GM21619 (cell line): Measurements from ENCODE around the gene ALS2.
"Not testable (repeated sequence)": the region's sequence is repeated elsewhere in the genome, so short reads cannot be mapped to it uniquely, and the experiment has no call there.

Source experiments
- ATAC-seq: cut with Tn5 transposase; IDR thresholded peaks from one replicate; pipeline ENCODE4 v1.9.1; 2021; ENCODE audit not compliant: unreplicated experiment

Gene ALS2

GRCh38 chr2:201780674-201781493 lies at the start of gene ALS2:
Gene ALS2, minus strand, starts transcription at chr2:201780933. Its CDS starts 12,048 bp downstream, at chr2:201768885.
- ATAC-seq: peak; percentile 95

- no peak for ATAC-seq
Observed at GRCh38 chr2:201828220-201828619, 47.5 kb upstream of the ALS2 start.

DNA sequence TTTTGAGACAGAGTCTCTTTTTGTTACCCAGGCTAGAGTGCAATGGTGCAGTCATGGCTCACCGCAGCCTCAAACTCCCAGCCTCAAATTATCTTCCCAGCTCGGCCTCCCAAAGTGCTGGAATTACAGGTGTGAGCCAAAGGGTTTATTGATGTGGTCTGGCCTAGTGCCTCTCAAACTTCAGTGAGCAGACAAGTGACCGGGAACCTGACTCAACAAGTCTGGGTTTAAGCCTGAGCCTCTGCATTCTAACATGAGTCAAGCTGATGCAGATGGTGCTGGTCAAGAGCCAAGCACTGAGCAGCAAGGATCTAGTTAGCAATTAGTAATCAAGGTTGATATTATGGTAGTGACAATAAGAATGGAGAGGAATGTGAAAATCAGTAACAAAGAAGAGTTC lies 46.9 kb upstream of the ALS2 start:
- no peak for ATAC-seq

GRCh38 chr2:201824212-201824611 lies 43.5 kb upstream of the ALS2 start:
- ATAC-seq: no peak

DNA sequence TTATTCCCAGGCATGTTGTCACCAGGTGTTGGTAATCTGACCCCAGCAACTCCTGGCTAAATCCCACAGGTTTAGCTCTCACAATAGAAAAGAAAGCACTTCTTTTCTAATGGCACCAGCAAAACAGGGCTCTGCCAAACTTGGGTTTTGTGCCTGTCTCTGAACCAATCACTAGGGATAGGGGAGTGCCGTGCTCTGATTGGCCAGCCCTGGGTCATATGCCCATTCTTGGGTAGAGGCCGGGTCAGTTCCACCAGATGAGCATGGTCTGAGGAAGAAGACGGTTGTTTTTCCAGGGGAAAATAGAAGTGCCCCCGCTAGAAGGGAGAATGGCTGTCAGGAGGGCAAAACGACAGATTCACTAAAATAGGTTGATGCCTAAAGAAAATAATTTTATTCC lies 40.3 kb upstream of the ALS2 start:
- ATAC-seq: no peak

GRCh38 chr2:201820383-201821007 lies 39.8 kb upstream of the ALS2 start:
- ATAC-seq: no peak

GRCh38 chr2:201816657-201817575 lies 36.2 kb upstream of the ALS2 start:
- ATAC-seq: no peak

GRCh38 chr2:201813996-201814760 lies 33.4 kb upstream of the ALS2 start:
- no peak for ATAC-seq

GRCh38 chr2:201810604-201811003 lies 29.9 kb upstream of the ALS2 start:
- ATAC-seq: not testable (repeated sequence)

DNA sequence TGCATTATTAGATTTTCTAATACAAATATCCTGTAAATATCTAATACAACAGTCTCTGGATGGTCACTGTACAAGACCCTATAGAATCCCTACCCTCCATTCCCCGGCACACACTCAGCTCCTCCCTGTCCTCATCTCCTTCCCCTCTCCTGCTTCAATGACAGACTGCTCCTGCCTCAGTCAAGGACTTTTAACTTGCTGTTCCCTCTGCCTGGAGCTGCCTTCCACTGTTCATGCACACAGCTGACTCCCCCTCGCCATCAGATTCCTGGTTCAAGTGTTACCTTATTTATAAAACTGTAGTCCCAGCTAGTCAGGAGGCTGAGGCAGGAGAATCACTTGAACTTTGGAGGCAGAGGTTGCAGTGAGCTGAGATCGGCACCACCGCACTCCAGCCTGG lies 28.9 kb upstream of the ALS2 start:
- ATAC-seq: no peak

DNA sequence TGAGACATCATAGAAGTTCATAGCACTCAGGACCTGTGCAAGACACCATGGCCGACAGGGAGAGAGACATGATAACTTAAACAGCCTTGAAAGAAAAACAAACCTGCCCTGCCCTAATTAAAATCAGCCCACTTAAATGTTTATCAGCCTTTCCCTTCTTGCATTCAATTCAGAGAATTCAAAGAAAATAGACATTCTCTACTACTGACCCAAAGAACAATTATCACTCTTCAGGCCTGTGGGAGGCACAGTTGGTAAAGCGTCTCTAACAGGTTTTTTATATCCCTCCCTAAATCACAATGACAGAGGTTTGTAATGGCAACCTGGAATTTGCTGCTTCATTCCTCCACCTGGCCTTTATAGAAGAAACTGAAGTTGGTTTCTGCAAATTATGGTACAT lies 27.3 kb upstream of the ALS2 start:
- no peak for ATAC-seq

DNA sequence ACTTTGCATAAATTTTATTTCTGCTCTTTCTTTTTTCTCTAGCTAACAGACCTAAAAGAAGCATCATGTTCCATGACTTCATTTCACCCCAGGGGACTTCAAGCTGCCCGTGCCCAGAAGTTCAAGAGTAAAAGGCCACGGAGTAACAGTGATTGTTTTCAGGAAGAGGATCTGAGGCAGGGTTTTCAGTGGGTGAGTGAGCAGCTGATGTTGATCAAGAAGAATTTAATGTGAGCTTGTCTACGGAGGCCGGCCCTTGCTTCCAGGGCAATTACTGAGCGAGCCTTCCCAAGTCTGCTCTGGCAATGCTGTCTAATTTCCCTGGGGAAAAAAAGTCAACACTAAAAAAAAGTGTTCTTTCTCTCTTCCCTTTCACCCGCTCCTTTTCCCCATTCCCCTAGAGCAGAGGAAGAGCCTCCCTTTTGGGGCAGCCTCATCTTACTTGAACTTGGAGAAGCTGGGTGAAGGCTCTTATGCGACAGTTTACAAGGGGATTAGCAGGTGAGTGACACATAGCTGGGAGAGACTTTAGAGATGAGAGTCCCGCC lies 26.8 kb upstream of the ALS2 start:
- ATAC-seq: no peak

DNA sequence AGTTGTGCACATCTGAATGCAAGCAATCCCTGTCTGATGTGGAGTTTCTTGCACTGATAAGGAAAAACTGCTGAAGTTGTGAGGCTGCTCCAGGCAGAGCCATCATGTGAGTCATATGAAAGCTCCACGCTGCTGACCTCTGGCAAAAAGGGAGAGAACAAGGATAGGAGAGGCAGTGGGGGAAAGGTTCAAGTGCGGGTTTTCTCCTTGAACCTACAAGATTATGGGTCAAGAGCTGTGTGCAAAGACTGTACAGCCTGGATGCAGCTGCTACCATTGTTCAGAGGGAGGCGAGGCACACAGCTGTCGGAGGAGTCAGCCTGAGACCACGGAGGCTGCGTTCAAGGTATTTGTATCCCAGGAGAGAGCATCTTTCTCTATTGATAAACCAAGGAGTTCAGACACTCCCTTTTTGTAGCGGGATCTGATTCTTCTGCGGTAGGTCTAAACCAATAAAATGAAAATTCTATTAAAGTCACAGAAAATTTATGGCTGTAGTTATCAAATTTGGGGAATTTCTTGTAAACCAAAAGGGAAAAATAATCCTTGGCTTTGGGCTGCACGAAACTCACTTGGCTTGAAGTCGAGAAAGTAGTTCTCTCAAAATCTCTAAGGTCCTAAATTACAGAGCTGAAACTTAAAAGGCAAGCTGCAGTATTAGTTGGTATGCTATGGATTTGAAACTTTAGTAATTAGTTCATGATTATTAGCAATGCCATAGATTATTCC lies 25.9 kb upstream of the ALS2 start, which contains the start of gene CDK15:
CDK15 (plus strand) TSS at position 96 of the 729 bp plus-strand sequence; CDS start at position 224, 128 bp downstream.
- no peak for ATAC-seq

GRCh38 chr2:201798914-201799285 lies 18.2 kb upstream of the ALS2 start:
- ATAC-seq: not testable (repeated sequence)

DNA sequence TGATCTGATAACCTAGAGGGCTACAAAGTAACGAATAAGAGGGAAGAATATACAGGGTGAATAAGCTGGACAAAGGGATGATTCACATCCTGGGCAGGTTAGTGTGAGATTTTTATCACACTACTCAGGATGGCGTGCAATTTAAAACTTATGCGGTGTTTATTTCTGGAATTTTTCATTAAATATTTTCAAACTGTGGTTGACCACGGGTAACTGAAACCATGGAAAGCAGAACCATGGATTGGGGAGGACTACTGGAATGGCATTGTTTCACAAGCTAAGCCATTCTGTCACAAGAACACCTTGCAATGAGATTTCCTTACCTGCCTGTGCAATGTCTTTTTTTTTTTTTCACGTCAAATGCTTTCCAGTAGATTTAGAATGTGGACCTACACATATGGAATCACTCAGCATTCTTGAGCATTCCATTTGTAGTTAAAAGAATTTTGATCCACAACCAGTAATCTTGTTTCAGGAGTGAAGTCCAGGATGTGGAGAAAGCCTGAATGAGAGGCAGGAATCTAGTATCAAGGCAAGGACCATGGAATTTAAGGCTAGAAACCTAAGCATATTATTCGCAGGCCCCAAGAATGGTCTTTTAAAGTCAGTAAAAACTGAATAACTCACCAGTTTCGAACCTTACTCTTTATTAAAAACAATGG lies 17.6 kb upstream of the ALS2 start:
- ATAC-seq: no peak

DNA sequence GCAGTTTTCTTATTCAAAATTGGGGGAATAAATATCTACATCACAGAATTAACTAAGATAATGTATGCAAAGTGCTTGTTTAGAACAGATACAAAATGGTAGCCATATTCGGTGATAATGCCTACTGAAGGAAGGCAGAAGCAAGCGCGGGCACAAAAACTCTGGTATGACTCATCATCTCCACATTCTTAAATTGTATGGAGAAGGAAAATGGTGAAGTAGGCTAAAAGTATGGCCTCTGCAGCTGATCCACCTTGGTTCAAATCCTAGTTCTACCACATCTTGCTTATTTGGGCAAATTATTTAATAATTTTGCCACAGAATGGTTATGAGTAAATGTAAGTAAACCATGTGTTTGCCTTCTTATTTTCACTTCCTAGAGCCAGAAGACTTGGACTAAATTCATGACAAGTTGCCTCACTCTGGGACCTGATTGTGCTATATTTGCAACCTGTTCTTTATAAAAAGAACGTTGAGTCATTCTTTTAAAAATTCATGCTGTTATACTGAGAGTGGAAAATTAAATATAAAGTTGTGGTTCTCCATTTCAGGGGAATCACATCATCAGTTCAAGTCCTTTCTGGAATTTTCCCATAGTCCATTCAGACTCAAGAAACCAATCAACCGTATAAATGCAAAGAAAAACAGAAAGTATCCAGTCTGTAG lies 16.6 kb upstream of the ALS2 start:
- no peak for ATAC-seq

- no peak for ATAC-seq
Observed at GRCh38 chr2:201796478-201796865, 15.7 kb upstream of the ALS2 start.

DNA sequence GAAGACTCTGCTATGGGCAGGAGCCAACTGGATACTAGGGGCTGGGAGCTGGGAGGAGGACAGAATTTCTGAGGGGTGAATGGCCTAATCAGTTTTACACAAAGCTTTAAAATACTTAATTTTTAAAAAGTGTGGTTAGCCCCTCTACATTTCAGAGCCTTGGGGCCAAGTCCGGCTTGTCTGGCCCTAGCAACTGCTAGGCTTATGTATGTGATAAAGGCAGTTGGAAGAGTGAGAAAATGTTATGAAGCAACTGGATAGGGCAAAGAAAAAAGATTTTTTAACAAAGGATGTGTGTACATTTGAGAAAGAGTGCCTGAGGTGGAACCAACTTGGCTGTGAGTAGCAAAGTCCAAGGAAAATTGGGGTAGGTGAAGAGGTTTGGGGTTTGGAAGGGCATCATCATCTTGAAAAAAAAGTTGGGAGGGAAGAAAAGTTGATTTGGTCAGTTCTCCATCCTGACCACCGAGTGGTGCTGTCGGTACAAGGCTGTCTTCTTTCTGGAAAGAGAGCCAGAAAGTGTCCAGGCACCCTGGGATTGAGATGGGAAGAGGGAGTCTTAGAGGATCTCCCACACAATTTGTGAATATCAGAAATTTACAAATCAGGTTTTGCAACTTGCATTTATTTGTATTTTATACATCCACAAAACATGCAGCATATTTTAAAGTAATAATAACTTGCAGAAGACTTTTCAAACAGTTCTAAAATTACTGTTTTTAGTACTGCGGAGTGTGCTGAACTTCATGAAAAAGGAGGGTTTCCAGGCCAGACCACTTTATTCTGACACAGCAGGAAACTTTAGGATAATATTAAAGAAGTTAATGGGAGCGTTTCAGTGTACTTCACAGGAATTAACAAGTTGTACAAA lies 15.1 kb upstream of the ALS2 start:
- no peak for ATAC-seq
